Activated CD8-positive, alpha-beta T cell treated with anti-CD3 and anti-CD28 coated beads, Interleukin-2, amount 10 ng/mL, durations not matched to agents 7 days and 5 days (primary cell): ENCODE data around the gene COL10A1. TPM values are rescaled to one million over a fixed set of nuclear protein-coding genes. Genes with fewer than 3 reads are reported as not detected.
A peak's percentile ranks its signal among the peaks of the same experiment; 100 is the strongest.

Experiments
- ATAC-seq: fragments of 150-1000 bp; cut with Tn5 transposase; one replicate; pipeline ENCODE4 v1.10.0; 2021; ENCODE audit warnings: moderate library complexity
- CTCF ChIA-PET: fragments of 350-600 bp; sonication (Branson Sonifier 250); formaldehyde crosslinking; loops from one replicate; lab custom pipeline; 2021; ENCODE audit warnings: antibody characterized with exemption; lab: Charles Lee
- POLR2A ChIA-PET: fragments of 350-600 bp; sonication (Branson Sonifier 250); formaldehyde crosslinking; loops from one replicate; lab custom pipeline; 2021; ENCODE audit warnings: antibody characterized with exemption; lab: Charles Lee
- DNase-seq: peaks from one replicate; pipeline ENCODE4 v3.0.0-alpha.2; 2020
- H3K27ac Mint-ChIP-seq: one replicate; pipeline ENCODE4 v1.8.0; 2021; ENCODE audit warnings: mild to moderate bottlenecking, mixed read lengths
- H3K27me3 Mint-ChIP-seq: one replicate; pipeline ENCODE4 v1.8.0; 2021; ENCODE audit warnings: low read depth, mixed read lengths
- H3K36me3 Mint-ChIP-seq: one replicate; pipeline ENCODE4 v1.8.0; 2021; ENCODE audit warnings: low read depth, mixed read lengths
- H3K4me1 Mint-ChIP-seq: one replicate; pipeline ENCODE4 v1.8.0; 2021; ENCODE audit warnings: low read depth, mixed read lengths
- H3K4me3 Mint-ChIP-seq: one replicate; pipeline ENCODE4 v1.8.0; 2021; ENCODE audit warnings: mild to moderate bottlenecking, mixed read lengths
- H3K9me3 Mint-ChIP-seq: one replicate; pipeline ENCODE4 v1.8.0; 2022; ENCODE audit warnings: mixed read lengths; ENCODE audit not compliant: insufficient read depth
- total RNA-seq, 2 experiments: library from RNA; stranded (reverse); gene quantifications; one replicate each; pipeline ENCODE4 v1.2.3, GENCODE V29; 2021

COL10A1 gene
- total RNA-seq, 2 experiments from 2014 or later, result not detected

DNA sequence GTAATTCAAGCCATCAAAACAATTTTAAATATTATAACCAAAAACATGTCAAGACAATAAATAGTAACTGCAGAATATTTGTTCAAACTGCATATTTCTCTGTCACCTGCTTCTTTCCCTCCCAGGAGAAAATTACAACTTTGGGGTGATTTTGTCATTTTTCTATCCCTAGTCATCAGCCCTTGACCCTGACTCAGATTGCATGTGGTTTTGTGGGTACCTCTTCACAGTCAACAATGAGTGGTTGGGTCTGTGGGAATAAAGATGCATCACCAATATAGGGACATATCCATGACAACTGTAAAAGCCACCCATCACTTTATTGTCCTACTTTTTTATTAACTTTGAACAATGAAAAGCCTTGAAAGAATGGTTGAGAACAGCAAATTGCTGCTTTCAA is 7.3 kb downstream of the COL10A1 start:
- Mint-ChIP-seq H3K4me1 (peaks cover 3% of the 10 kb centered on the region), H3K9me3 (no peaks in the 10 kb centered on the region), H3K27ac (no peak overlapping the region), H3K27me3 (no peaks in the 10 kb centered on the region), H3K36me3 (peaks cover 5% of the 10 kb centered on the region), H3K4me3 (no peak overlapping the region)
- CTCF ChIA-PET, result no interaction called here
- DNase-seq (no peak), ATAC-seq (no peak)
- POLR2A ChIA-PET, result no interaction called here

DNA sequence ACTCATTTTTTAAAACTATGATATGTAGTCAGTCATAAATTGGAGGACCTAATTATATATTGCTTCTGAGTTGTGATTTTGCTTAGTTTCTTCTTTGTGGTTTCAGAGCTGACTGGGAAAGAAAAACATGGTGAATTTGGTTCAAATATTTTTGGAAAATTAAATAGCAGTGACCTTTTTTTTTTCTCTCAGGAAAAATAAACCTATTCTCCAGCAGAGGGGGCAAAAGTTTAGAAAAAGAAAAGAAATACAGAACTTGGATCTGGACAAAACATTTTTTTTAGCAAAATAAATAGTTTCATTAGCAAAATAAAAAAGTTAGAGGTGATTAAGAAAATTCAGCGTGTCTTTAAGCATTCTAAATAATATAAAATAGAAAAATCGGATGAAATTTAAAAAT is 10.2 kb downstream of the COL10A1 start:
- POLR2A ChIA-PET, result no interaction called here
- Mint-ChIP-seq H3K36me3 (peaks cover 12% of the 10 kb centered on the region), H3K27me3 (no peaks in the 10 kb centered on the region), H3K4me1 (peaks cover 3% of the 10 kb centered on the region), H3K27ac (no peak overlapping the region), H3K4me3 (no peak overlapping the region), H3K9me3 (no peaks in the 10 kb centered on the region)
- DNase-seq, result no peak
- CTCF ChIA-PET, result interaction anchor here (0.8 to 1.7 kb wide), 4 partner anchors 9 to 445 kb away, joined by 3 to 5 read pairs (median 4); partner anchors contain the start of gene NT5DC1
- no peak for ATAC-seq

DNA sequence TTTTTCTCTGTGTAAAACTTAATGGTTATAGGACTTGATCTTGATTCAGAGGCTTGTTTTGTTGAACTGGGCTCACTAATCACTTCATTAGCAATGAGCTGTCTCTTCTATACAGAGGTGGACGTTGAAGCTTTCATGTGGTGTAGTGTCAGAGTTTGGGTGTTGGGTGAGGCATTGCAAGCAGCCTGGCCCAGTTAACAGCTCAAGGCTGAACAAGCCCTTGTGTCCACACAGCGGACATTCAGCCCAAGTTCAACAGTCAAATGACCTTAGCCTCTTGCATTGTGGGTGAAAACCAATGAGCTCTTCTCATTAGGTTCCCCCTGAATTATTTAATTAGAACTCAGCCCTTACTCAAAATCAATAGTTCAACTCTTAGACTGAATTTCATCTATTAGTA is 12.5 kb downstream of the COL10A1 start:
- no peak for DNase-seq
- no peak for ATAC-seq
- H3K27ac Mint-ChIP-seq, result no peak overlapping the region
- H3K4me3 Mint-ChIP-seq, result no peak overlapping the region
- H3K27me3 Mint-ChIP-seq, result no peaks in the 10 kb centered on the region
- H3K9me3 Mint-ChIP-seq, result no peaks in the 10 kb centered on the region
- H3K4me1 Mint-ChIP-seq, result no peaks in the 10 kb centered on the region
- POLR2A ChIA-PET, result no interaction called here
- H3K36me3 Mint-ChIP-seq, result peaks cover 20% of the 10 kb centered on the region
- CTCF ChIA-PET, result interaction anchor here (0.7 to 3.4 kb wide), 4 partner anchors 11 to 76 kb away, joined by 3 to 39 read pairs (median 12); partner anchors contain the start of gene NT5DC1

DNA sequence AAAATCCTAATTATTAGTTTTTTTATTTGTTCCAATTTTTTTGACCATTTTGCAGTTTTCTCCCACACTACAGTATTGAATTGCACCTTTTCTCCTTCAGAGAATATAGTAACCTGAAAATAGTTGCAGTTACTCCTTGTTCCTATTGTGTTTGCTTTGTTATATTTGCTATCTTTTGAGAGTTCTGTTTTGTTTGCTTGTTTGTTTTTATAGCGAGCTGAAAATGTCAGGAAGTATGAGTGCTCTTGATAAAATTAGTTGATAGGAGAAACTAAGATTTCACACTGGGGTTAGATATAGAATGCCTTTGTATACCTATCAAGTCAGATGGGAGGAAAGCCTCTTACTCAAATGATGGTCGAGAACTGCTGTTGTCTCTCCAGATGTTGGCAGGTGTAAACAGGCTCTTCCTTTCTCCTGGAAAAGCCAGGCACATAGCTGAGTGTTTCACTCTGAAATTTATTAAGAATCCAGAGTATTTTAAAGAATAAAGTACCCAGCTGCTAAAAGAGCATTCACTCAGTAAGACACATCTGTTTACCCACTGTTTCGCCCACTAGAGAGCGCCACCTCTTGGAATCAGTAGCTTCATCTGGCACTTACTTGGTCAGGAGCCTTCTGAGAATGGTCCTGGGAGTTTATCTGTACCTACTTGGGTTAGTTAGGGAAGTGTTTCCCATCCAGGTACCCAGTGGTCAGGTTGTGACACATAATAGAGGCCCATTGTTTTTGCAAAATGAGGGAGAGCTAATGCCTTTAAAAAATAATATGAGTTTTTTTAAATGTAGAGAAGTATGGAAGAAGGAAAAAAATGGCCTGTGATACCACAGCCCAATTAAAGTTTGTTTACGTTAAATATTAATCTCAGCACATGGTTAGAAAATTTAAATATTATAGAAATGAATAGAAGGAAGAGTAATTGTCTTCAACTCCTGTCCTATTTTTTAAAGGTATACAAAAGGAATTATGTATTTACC is 14.1 kb downstream of the COL10A1 start:
- Mint-ChIP-seq H3K4me3 (no peak overlapping the region), H3K36me3 (peaks cover 18% of the 10 kb centered on the region), H3K4me1 (no peaks in the 10 kb centered on the region), H3K9me3 (no peaks in the 10 kb centered on the region), H3K27ac (no peak overlapping the region), H3K27me3 (no peaks in the 10 kb centered on the region)
- ChIA-PET POLR2A (no interaction called here), CTCF (interaction anchor here (0.5 to 3.4 kb wide), 24 partner anchors 8 to 357 kb away, joined by 3 to 39 read pairs (median 4); partner anchors contain the start of genes COL10A1 and NT5DC1)
- peak; percentile 54 for DNase-seq
- no peak for ATAC-seq

DNA sequence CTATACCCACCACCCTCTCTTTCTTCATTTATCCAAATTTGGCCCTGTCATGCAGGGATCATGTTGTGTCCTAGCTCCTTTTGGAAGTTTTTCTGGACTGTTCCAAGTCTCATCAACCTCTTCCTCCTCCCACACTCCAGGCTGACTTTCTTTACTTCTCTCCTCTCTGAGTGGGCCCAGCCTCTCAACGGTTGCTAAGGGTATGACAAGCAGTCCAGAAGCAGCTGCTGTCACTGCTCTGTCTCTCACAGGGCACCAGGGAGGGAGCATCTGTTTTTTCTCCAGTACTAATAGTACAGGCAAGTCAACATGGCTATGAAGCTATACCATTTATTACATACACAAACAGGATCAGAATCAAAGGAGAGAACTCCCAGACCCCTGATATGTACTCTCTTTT is 17.1 kb downstream of the COL10A1 start:
- CTCF ChIA-PET, result no interaction called here
- POLR2A ChIA-PET, result no interaction called here
- Mint-ChIP-seq H3K27ac (no peak overlapping the region), H3K36me3 (peaks cover 22% of the 10 kb centered on the region), H3K4me3 (no peak overlapping the region), H3K27me3 (no peaks in the 10 kb centered on the region), H3K4me1 (peaks cover 5% of the 10 kb centered on the region), H3K9me3 (no peaks in the 10 kb centered on the region)
- DNase-seq (no peak), ATAC-seq (no peak)

DNA sequence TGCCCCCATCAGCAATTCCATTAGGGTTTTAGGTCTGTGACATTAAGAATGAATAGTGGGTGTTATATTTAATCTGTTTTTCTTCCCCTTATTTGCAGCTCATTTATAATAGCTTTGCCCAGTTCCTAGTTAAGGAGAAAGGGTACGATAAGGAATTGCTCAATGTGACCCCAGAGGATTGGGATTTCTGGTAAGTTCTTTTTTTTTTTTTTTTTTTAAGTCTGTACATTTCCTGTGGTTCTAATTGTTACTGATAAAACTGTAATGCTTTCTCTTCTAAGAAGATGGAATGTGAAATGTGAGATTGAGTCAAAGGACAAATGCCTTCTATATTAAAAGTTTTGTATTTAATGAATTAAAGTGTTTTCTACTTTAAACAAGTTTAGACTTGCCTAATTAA is 19.8 kb downstream of the COL10A1 start:
- POLR2A ChIA-PET, result no interaction called here
- ATAC-seq (no peak), DNase-seq (no peak)
- H3K36me3 Mint-ChIP-seq, result peaks cover 17% of the 10 kb centered on the region
- CTCF ChIA-PET, result no interaction called here
- H3K27me3 Mint-ChIP-seq, result no peaks in the 10 kb centered on the region
- no peak overlapping the region for H3K4me3 Mint-ChIP-seq
- no peak overlapping the region for H3K27ac Mint-ChIP-seq
- H3K4me1 Mint-ChIP-seq, result peaks cover 29% of the 10 kb centered on the region
- no peaks in the 10 kb centered on the region for H3K9me3 Mint-ChIP-seq

DNA sequence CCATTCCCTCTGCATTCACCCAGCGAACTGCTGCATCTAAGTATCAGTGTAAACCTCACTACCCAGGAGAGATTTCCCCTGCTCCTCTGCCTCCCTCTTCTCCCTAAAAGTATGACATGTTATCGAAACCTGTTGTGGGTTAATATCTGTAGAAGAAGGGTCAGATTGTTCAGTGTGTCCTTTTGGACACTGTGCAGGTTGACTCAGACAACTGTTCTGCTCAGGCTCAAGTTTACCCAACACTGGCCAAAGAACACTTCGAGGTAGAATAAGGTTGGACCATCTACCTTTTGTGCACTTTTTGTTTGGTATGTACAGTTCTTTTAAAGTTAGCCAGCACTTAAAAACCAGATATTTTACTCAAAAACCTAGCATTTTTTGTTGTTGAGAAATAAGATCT is 20.7 kb downstream of the COL10A1 start:
- H3K4me3 Mint-ChIP-seq, result no peak overlapping the region
- peaks cover 32% of the 10 kb centered on the region for H3K4me1 Mint-ChIP-seq
- POLR2A ChIA-PET, result no interaction called here
- H3K27me3 Mint-ChIP-seq, result no peaks in the 10 kb centered on the region
- no peak for DNase-seq
- no peak for ATAC-seq
- H3K27ac Mint-ChIP-seq, result no peak overlapping the region
- no peaks in the 10 kb centered on the region for H3K9me3 Mint-ChIP-seq
- peaks cover 11% of the 10 kb centered on the region for H3K36me3 Mint-ChIP-seq
- CTCF ChIA-PET, result interaction anchor here (1.2 kb wide), 1 partner anchor 12 kb away, joined by 3 read pairs; no protein-coding TSS in a partner anchor

DNA sequence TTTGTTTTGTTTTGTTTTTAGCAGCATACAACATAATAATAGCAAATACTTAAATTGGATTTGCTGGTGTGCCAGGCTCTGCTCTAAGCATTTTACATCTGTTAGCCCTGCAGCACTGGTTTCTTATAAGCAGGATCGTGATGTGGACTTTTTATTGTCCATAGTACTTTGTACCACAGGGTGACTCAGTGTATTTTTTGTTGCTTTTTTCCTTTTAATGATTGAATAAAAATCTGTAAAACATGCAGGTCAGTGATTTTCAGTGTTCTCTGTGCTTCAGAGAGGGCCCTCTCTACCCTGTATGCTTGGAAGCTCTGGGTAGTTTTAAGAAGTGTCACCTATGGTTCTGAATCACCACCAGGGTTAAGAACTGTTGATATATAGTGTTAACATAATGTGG is 21.3 kb downstream of the COL10A1 start:
- H3K9me3 Mint-ChIP-seq, result no peaks in the 10 kb centered on the region
- DNase-seq, result no peak
- H3K4me1 Mint-ChIP-seq, result peaks cover 35% of the 10 kb centered on the region
- no peak overlapping the region for H3K27ac Mint-ChIP-seq
- no peak for ATAC-seq
- ChIA-PET CTCF (interaction anchor here (1.2 kb wide), 1 partner anchor 13 kb away, joined by 3 read pairs; no protein-coding TSS in a partner anchor), POLR2A (no interaction called here)
- peaks cover 10% of the 10 kb centered on the region for H3K36me3 Mint-ChIP-seq
- H3K27me3 Mint-ChIP-seq, result no peaks in the 10 kb centered on the region
- H3K4me3 Mint-ChIP-seq, result no peak overlapping the region

DNA sequence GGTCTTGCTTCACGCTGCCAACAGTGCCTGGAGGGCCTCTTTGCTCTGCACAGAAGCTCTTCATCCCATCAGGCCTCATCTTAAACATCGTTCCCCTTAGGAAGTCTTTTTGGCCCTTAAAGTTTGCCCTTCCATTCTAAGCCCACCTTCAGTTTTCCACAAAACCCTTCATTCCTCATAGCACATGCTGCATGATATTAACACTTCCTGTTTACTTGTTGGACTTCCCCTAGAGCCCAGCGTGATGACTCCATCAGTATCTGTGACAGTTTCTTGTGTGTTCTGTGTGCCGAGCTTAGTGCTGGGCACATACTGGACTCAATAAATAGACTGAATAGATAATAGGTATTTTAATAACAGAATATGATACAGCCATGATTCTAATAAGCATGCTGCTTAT is 23.1 kb downstream of the COL10A1 start:
- peaks cover 4% of the 10 kb centered on the region for H3K36me3 Mint-ChIP-seq
- ChIA-PET POLR2A (no interaction called here), CTCF (interaction anchor here (1.1 to 4.4 kb wide), 2 partner anchors 10 to 140 kb away, joined by 3 to 39 read pairs; no protein-coding TSS in a partner anchor)
- ATAC-seq (no peak), DNase-seq (no peak)
- no peaks in the 10 kb centered on the region for H3K9me3 Mint-ChIP-seq
- H3K27ac Mint-ChIP-seq, result no peak overlapping the region
- H3K27me3 Mint-ChIP-seq, result peaks cover 2% of the 10 kb centered on the region
- H3K4me3 Mint-ChIP-seq, result no peak overlapping the region
- H3K4me1 Mint-ChIP-seq, result peaks cover 35% of the 10 kb centered on the region

DNA sequence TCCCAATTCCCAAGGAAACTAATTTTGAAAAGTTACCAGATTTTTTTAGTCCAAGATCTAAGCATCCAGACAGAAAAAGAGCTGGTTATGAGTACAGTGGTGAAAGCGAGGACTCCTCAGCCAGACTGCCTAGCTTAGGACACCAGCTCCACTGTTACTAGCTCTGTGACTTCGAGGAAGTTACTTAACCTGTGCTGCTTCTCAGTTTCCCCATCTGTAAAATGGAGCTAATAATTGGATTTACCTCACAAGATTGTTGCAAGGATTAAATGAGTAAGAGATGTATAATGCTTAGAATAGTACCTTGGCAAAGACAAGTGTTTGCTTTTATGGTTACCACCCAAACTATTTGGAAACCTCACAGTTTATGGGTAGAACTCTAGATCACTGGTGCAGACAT is 24.1 kb downstream of the COL10A1 start:
- ATAC-seq (no peak), DNase-seq (no peak)
- Mint-ChIP-seq H3K4me3 (peak overlapping the region; percentile 88), H3K9me3 (no peaks in the 10 kb centered on the region), H3K36me3 (peaks cover 4% of the 10 kb centered on the region), H3K27me3 (peaks cover 2% of the 10 kb centered on the region), H3K4me1 (peaks cover 35% of the 10 kb centered on the region), H3K27ac (peak overlapping the region; percentile 87)
- ChIA-PET CTCF (interaction anchor here (0.7 to 4.4 kb wide), 11 partner anchors 9 to 177 kb away, joined by 3 to 39 read pairs (median 3); no protein-coding TSS in a partner anchor), POLR2A (interaction anchor here (1.0 to 1.6 kb wide), 2 partner anchors 177 to 469 kb away, joined by 3 to 5 read pairs; partner anchors contain the start of genes RWDD1 and TSPYL1)

DNA sequence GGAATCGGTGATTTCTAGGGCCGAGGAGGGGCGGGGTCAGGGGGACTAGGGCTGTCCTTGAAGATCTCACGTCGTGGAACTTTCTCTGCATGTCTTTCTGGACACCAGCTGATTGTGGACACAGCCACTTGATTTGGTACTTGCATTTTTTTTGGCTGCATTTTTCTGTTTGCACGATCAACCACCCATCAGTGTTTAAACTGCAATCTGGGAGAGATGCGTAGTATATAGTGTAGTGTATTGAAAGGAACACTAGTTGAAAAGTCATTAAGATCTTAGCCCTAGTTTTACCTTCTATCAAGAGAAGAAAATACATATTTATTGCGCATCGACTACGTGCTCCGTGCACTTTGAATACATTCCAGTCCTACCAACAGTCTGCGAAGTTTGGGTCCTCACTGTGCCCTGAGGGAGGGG is 24.6 kb downstream of the COL10A1 start:
- H3K27ac Mint-ChIP-seq, result peak overlapping the region; percentile 87
- DNase-seq (no peak), ATAC-seq (peak; percentile 3)
- peak overlapping the region; percentile 88 for H3K4me3 Mint-ChIP-seq
- peaks cover 4% of the 10 kb centered on the region for H3K36me3 Mint-ChIP-seq
- H3K27me3 Mint-ChIP-seq, result peaks cover 2% of the 10 kb centered on the region
- H3K9me3 Mint-ChIP-seq, result no peaks in the 10 kb centered on the region
- ChIA-PET CTCF (interaction anchor here (0.7 to 4.4 kb wide), 10 partner anchors 11 to 178 kb away, joined by 3 to 39 read pairs (median 4); no protein-coding TSS in a partner anchor), POLR2A (interaction anchor here (0.9 to 1.6 kb wide), 6 partner anchors 10 to 470 kb away, joined by 3 to 7 read pairs (median 5); partner anchors contain the start of genes RWDD1, TSPYL1 and TSPYL4)
- peaks cover 35% of the 10 kb centered on the region for H3K4me1 Mint-ChIP-seq
